Kidney (tissue), 14 donors: ENCODE data around the gene PLCH1. TPM values are rescaled to one million over a fixed set of nuclear protein-coding genes. Genes with fewer than 3 reads are reported as not detected.

Experiments
- DNase-seq, 5 donors: peaks; one replicate each; pipeline ENCODE4 v3.0.0-alpha.2; 2013 to 2020
- FAIRE-seq: peaks from 2 replicates; lab custom pipeline; 2012; peaks lifted over from hg19 to GRCh38; lab: Jason Lieb, UNC
- H3K27ac ChIP-seq, 2 donors: one replicate each; pipeline ENCODE4 v1.7.0; 2013; ENCODE audit warnings: low read depth in 2 of 2, low read length in 2 of 2, inconsistent platforms in 1 of 2
- H3K27me3 ChIP-seq: one replicate; pipeline ENCODE4 v1.7.1; 2013; ENCODE audit warnings: low read length, inconsistent platforms; ENCODE audit not compliant: control insufficient read depth, insufficient read depth
- H3K36me3 ChIP-seq, 3 donors: one replicate each; pipeline versions ENCODE4 v1.7.0 to v1.7.1; 2013; ENCODE audit warnings: low read length in 3 of 3, control low read depth in 1 of 3, inconsistent platforms in 1 of 3; ENCODE audit not compliant: insufficient read depth in 3 of 3, control insufficient read depth in 2 of 3
- H3K4me1 ChIP-seq, 3 donors: one replicate each; pipeline versions ENCODE4 v1.7.0 to v1.7.1; 2013; ENCODE audit warnings: low read length in 3 of 3, inconsistent platforms in 1 of 3, low read depth in 1 of 3; ENCODE audit not compliant: control insufficient read depth in 2 of 3, insufficient read depth in 2 of 3
- H3K4me3 ChIP-seq, 3 donors: one replicate each; pipeline versions ENCODE4 v1.7.0 to v1.8.1; 2013; ENCODE audit warnings: low read length in 3 of 3, control low read depth in 1 of 3, inconsistent platforms in 1 of 3
- H3K9ac ChIP-seq, 3 donors: one replicate each; pipeline versions ENCODE4 v1.7.0 to v1.7.1; 2013; ENCODE audit warnings: low read length in 3 of 3, control low read depth in 1 of 3, inconsistent platforms in 1 of 3
- H3K9me3 ChIP-seq, 3 donors: one replicate each; pipeline versions ENCODE4 v1.7.0 to v1.7.1; 2013; ENCODE audit warnings: low read length in 3 of 3, control low read depth in 1 of 3, inconsistent platforms in 1 of 3; ENCODE audit not compliant: control insufficient read depth in 2 of 3, insufficient read depth in 1 of 3
- CTCF ChIP-seq: IDR thresholded peaks from 3 replicates; pipeline ENCODE4 v1.5.1; 2012; ENCODE audit warnings: mild to moderate bottlenecking, moderate library complexity, borderline replicate concordance; ENCODE audit not compliant: insufficient read depth; ENCODE audit errors: extremely low read depth
- intact Hi-C: fragments of 100-400 bp; cut with DNase I; formaldehyde crosslinking; loops from one replicate; pipeline ENCODE4 v1.11.1; 2022
- polyA plus RNA-seq: library from polyadenylated mRNA; stranded (reverse); fragments of 350-450 nt; fragmentation: Illumina TruSeq; extraction: RNeasy Lipid Tissue Mini Kit (QIAGEN cat#74804); gene quantifications from one replicate; pipeline ENCODE4 v1.2.3, GENCODE V29; 2014; ENCODE audit warnings: low read depth, low replicate concordance; ENCODE audit not compliant: insufficient read depth
- total RNA-seq: library from RNA; stranded (reverse); fragmentation: NEBNext Ultra II Directional; extraction: Animal tissue kit (Norgen Biotek cat#: 25700); gene quantifications from one replicate; pipeline ENCODE4 v1.2.1, GENCODE V29; 2021
- donor health status: control.
- donor health status: control.
- donor health status: control.
- donor health status: control.
- donor health status: control.
- donor health status: DM: yes; HTN: yes; CAD: no.
- donor health status: Normal renal cell carcinoma (clear cell type).

PLCH1 gene
- total and polyA plus RNA-seq, 2 donors from 2014 or later: 1.6 to 9.6 TPM

DNA sequence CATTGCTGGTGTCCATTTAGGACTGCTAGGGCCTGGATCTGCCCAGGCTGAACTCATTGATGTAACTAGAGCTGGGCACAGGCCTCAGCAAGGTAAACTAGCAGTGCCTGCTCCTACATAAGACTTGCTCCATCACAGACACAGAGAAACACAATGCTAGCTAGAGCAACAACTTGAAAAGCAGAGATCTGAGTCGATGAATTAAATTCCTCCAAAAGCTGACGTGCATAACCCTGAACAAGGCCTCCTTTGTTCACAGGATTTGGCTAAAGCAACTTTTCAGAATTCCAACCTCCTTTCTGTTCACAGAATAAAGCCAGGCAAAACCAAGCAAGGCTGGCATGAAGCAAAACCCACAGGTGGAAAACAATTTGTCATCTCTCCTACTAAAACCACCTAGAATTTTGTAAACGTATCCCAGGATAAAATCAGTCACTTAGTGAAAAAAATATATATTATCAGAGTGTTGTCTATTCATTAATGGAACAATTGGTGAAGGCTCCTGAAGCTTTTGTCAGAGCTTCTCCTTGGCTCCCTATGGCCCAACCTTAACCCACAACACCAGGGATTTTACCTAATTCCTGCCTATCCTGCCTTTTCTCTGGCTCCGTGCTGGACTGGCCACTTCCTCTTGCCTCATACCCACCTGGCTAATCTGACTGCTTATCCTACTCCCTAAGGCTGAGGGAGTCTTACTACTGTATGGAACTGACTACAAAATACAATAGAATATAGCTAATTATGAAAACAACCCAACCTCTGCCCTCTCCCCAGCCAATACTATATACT is 39.9 kb downstream of the PLCH1 start:
- no peak for TF ChIP-seq CTCF
- H3K4me3 ChIP-seq: no peak overlapping the region
- peak in 3 of 5 donors; percentile 9 to 44 (median 40) for DNase-seq
- intact Hi-C loops: no loop called here
- H3K9ac ChIP-seq: no peak overlapping the region
- H3K9me3 ChIP-seq: no peaks in the 10 kb centered on the region
- no peaks in the 10 kb centered on the region for H3K4me1 ChIP-seq
- no peak for FAIRE-seq
- H3K36me3 ChIP-seq: no peaks in the 10 kb centered on the region
- no peaks in the 10 kb centered on the region for H3K27me3 ChIP-seq
- no peak overlapping the region for H3K27ac ChIP-seq

GRCh38 chr3:155704061-155704460 is 40.8 kb downstream of the PLCH1 start:
- no peak for TF ChIP-seq CTCF
- no peaks in the 10 kb centered on the region for H3K27me3 ChIP-seq
- H3K4me1 ChIP-seq: no peaks in the 10 kb centered on the region
- no peak overlapping the region for H3K9ac ChIP-seq
- intact Hi-C loops: no loop called here
- H3K4me3 ChIP-seq: no peak overlapping the region
- FAIRE-seq: no peak
- H3K27ac ChIP-seq: no peak overlapping the region
- H3K36me3 ChIP-seq: no peaks in the 10 kb centered on the region
- H3K9me3 ChIP-seq: no peaks in the 10 kb centered on the region
- DNase-seq: no peak

DNA sequence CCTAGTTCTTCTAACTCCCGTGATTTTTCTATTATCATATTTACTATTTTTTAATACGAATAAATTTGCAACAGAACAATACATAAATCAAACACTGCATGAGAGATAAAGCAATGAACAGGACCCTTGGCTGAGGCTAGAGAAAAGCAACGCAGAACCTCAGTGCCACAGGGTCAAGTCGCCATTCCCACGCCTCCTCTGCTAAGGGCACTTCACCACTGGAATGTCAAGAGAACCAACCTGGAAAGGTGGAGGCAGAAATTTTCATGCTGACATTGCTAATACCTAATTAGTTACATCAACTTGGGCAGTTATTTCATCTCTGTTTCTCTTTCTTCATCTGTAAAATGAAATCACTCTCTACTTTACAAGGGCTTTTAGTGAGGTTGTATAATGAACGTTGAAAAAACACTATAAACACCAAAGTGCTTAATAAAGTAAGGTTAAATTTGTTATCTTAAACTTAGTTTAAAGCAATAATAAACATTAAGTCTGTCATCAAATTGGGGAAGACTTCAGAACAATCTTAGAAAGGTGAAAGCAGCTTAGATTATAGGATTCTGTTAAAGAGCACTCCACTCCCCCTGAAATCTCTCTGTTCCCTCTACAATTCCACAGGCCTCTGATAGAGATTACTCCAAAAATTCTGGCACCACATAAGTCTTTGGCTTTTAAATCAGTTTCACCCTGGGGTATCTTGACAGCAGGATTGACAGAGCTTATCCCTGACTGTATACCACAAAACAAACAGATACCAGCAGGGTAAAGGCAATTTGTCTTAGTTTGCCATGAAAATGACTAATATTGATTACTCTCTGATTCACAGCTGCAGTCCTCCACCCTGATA is 41.9 kb downstream of the PLCH1 start:
- intact Hi-C loops: no loop called here
- no peak for TF ChIP-seq CTCF
- Histone ChIP-seq H3K9ac (no peak overlapping the region), H3K9me3 (no peaks in the 10 kb centered on the region), H3K36me3 (no peaks in the 10 kb centered on the region), H3K4me1 (no peaks in the 10 kb centered on the region), H3K27me3 (no peaks in the 10 kb centered on the region), H3K4me3 (no peak overlapping the region), H3K27ac (no peak overlapping the region)
- DNase-seq: no peak
- no peak for FAIRE-seq
